Neural progenitor cell (in vitro differentiated cells): ENCODE data around the gene FIBP. TPM values are rescaled to one million over a fixed set of nuclear protein-coding genes. Genes with fewer than 3 reads are reported as not detected.
A peak's percentile ranks its signal among the peaks of the same experiment; 100 is the strongest.

ENCODE experiments used
- DNase-seq: peaks from one replicate; pipeline ENCODE4 v3.0.0-alpha.2; 2016; ENCODE audit warnings: low spot score
- H2AFZ ChIP-seq: fragments of 200-600 bp; sonication (generic); replicated peaks from 2 replicates; pipeline ENCODE4 v1.6.1; 2016; ENCODE audit warnings: antibody characterized with exemption
- H3F3A ChIP-seq: fragments of 200-600 bp; sonication (generic); 2 replicates; pipeline ENCODE4 v1.6.1; 2016; ENCODE audit warnings: antibody characterized with exemption, low read depth
- H3K27ac ChIP-seq: fragments of 200-600 bp; sonication (generic); 2 replicates; pipeline ENCODE4 v1.5.1; 2016; ENCODE audit warnings: mild to moderate bottlenecking
- H3K27me3 ChIP-seq: fragments of 200-600 bp; sonication (generic); 2 replicates; pipeline ENCODE4 v1.6.1; 2016; ENCODE audit warnings: mild to moderate bottlenecking, moderate library complexity
- H3K36me3 ChIP-seq: fragments of 200-600 bp; sonication (generic); 2 replicates; pipeline ENCODE4 v1.5.1; 2016
- H3K4me1 ChIP-seq: fragments of 200-600 bp; sonication (generic); 2 replicates; pipeline ENCODE4 v1.6.1; 2016; ENCODE audit warnings: mixed run types
- H3K4me2 ChIP-seq: fragments of 200-600 bp; sonication (generic); 2 replicates; pipeline ENCODE4 v1.6.1; 2016
- H3K4me3 ChIP-seq: fragments of 200-600 bp; sonication (generic); 2 replicates; pipeline ENCODE4 v1.5.1; 2016
- H3K79me2 ChIP-seq: fragments of 200-600 bp; sonication (generic); 2 replicates; pipeline ENCODE4 v1.6.1; 2016; ENCODE audit warnings: low read depth
- H3K9ac ChIP-seq: fragments of 200-600 bp; sonication (generic); 2 replicates; pipeline ENCODE4 v1.6.1; 2016
- H3K9me3 ChIP-seq: fragments of 200-600 bp; sonication (generic); 2 replicates; pipeline ENCODE4 v1.5.1; 2016; ENCODE audit warnings: low read depth
- H4K20me1 ChIP-seq: fragments of 200-600 bp; sonication (generic); 2 replicates; pipeline ENCODE4 v1.6.1; 2016; ENCODE audit warnings: low read depth
- H3K27ac Mint-ChIP-seq: 3 replicates; pipeline ENCODE4 v1.8.0; 2021; ENCODE audit warnings: mixed read lengths
- H3K27me3 Mint-ChIP-seq: 2 replicates; pipeline ENCODE4 v1.8.0; 2022; ENCODE audit warnings: low read depth, mild to moderate bottlenecking, inconsistent platforms, moderate library complexity, mixed read lengths; ENCODE audit not compliant: insufficient read depth
- H3K36me3 Mint-ChIP-seq: 3 replicates; pipeline ENCODE4 v1.8.0; 2021; ENCODE audit warnings: mixed read lengths
- H3K4me1 Mint-ChIP-seq: 3 replicates; pipeline ENCODE4 v1.8.0; 2021; ENCODE audit warnings: mixed read lengths
- H3K4me3 Mint-ChIP-seq: 3 replicates; pipeline ENCODE4 v1.8.0; 2021; ENCODE audit warnings: mild to moderate bottlenecking, moderate library complexity, mixed read lengths
- H3K9me3 Mint-ChIP-seq: 3 replicates; pipeline ENCODE4 v1.8.0; 2020; ENCODE audit warnings: mixed read lengths
- CTCF ChIP-seq: fragments of 200-600 bp; sonication (generic); IDR thresholded peaks from 2 replicates; pipeline ENCODE4 v1.5.1; 2017; ENCODE audit warnings: antibody characterized with exemption, mild to moderate bottlenecking
- EZH2 ChIP-seq: fragments of 200-600 bp; sonication (generic); IDR thresholded peaks from 2 replicates; pipeline ENCODE4 v1.6.1; 2017; ENCODE audit warnings: antibody characterized with exemption, mild to moderate bottlenecking, moderate library complexity
- EZH2phosphoT487 ChIP-seq: fragments of 200-600 bp; sonication (generic); IDR thresholded peaks from 2 replicates; pipeline ENCODE4 v1.6.1; 2017; ENCODE audit warnings: antibody characterized with exemption
- total RNA-seq: library from RNA; depleted of rRNA; stranded (reverse); fragments of >200 nt; gene quantifications from 2 replicates; pipeline ENCODE4 v1.2.3, GENCODE V29; 2015; ENCODE audit warnings: low replicate concordance

Gene FIBP
- total RNA-seq, 1 donor from 2014 or later: 92.1 TPM

- DNase-seq: peak; percentile 67
- Histone ChIP-seq H4K20me1 (peaks cover 12% of the 10 kb centered on the region), H3F3A (no peaks in the 10 kb centered on the region), H3K27me3 (no peaks in the 10 kb centered on the region), H3K27ac (no peak overlapping the region), H2AFZ (peak overlapping the region; percentile 74), H3K4me1 (peaks cover 10% of the 10 kb centered on the region), H3K9ac (peak overlapping the region; percentile 27), H3K4me2 (peak overlapping the region; percentile 78), H3K9me3 (no peaks in the 10 kb centered on the region), H3K36me3 (no peaks in the 10 kb centered on the region), H3K4me3 (peak overlapping the region; percentile 87), H3K79me2 (peaks cover 21% of the 10 kb centered on the region)
- H3K27ac Mint-ChIP-seq: no peak overlapping the region
- H3K4me3 Mint-ChIP-seq: peak overlapping the region; percentile 92
- TF ChIP-seq EZH2: no peak
- TF ChIP-seq EZH2phosphoT487: no peak
- no peak for TF ChIP-seq CTCF
- H3K9me3 Mint-ChIP-seq: no peaks in the 10 kb centered on the region
- peaks cover 10% of the 10 kb centered on the region for H3K36me3 Mint-ChIP-seq
- H3K27me3 Mint-ChIP-seq: peaks cover 6% of the 10 kb centered on the region
- peaks cover 20% of the 10 kb centered on the region for H3K4me1 Mint-ChIP-seq
Observed at GRCh38 chr11:65919573-65920371, 31.5 kb upstream of the FIBP start.

- no peak for TF ChIP-seq EZH2phosphoT487
- TF ChIP-seq EZH2: no peak
- TF ChIP-seq CTCF: no peak
- Histone ChIP-seq H4K20me1 (peaks cover 12% of the 10 kb centered on the region), H3K9me3 (no peaks in the 10 kb centered on the region), H3K79me2 (peaks cover 21% of the 10 kb centered on the region), H3K9ac (peak within 1 kb of the TSS; percentile 89), H3K27ac (no peak within 1 kb of the TSS), H3K27me3 (no peaks in the 10 kb centered on the region), H3F3A (no peaks in the 10 kb centered on the region), H3K4me2 (peak within 1 kb of the TSS; percentile 93), H3K4me1 (peaks cover 10% of the 10 kb centered on the region), H3K36me3 (no peaks in the 10 kb centered on the region), H2AFZ (peak within 1 kb of the TSS; percentile 74), H3K4me3 (peak within 1 kb of the TSS; percentile 87)
- DNase-seq: peak; percentile 100
- Mint-ChIP-seq H3K4me3 (peak within 1 kb of the TSS; percentile 92), H3K9me3 (no peaks in the 10 kb centered on the region), H3K27ac (peak within 1 kb of the TSS; percentile 53), H3K27me3 (peaks cover 5% of the 10 kb centered on the region), H3K36me3 (peaks cover 10% of the 10 kb centered on the region), H3K4me1 (peaks cover 23% of the 10 kb centered on the region)
Observed at GRCh38 chr11:65919141-65919572, 30.9 kb upstream of the FIBP start, which contains the start of gene DRAP1. Gene DRAP1 (plus strand): TSS chr11:65919426. CDS start chr11:65919502, 76 bp downstream.

GRCh38 chr11:65918211-65919140 is 30.2 kb upstream of the FIBP start, which contains the start of gene C11orf68:
Gene C11orf68 (minus strand): TSS chr11:65919062. CDS start chr11:65919031, 31 bp downstream.
- no peak within 1 kb of the TSS for H3K27ac ChIP-seq
- no peaks in the 10 kb centered on the region for H3K9me3 ChIP-seq
- H3K4me3 ChIP-seq: peak within 1 kb of the TSS; percentile 87
- H3K4me1 ChIP-seq: peaks cover 10% of the 10 kb centered on the region
- peaks cover 23% of the 10 kb centered on the region for H3K4me1 Mint-ChIP-seq
- H3K27me3 Mint-ChIP-seq: peaks cover 5% of the 10 kb centered on the region
- peaks cover 12% of the 10 kb centered on the region for H4K20me1 ChIP-seq
- H3K4me2 ChIP-seq: peak within 1 kb of the TSS; percentile 93
- peak within 1 kb of the TSS; percentile 53 for H3K27ac Mint-ChIP-seq
- H3K9me3 Mint-ChIP-seq: no peaks in the 10 kb centered on the region
- TF ChIP-seq EZH2: no peak
- peak; percentile 6 for TF ChIP-seq CTCF
- H3K79me2 ChIP-seq: peaks cover 21% of the 10 kb centered on the region
- H3K36me3 Mint-ChIP-seq: peaks cover 10% of the 10 kb centered on the region
- H3K36me3 ChIP-seq: no peaks in the 10 kb centered on the region
- H3K27me3 ChIP-seq: no peaks in the 10 kb centered on the region
- H3F3A ChIP-seq: no peaks in the 10 kb centered on the region
- peak within 1 kb of the TSS; percentile 89 for H3K9ac ChIP-seq
- peak within 1 kb of the TSS; percentile 74 for H2AFZ ChIP-seq
- peak within 1 kb of the TSS; percentile 92 for H3K4me3 Mint-ChIP-seq
- DNase-seq: no peak
